ENCODE results near the gene GRK1. TPM values are rescaled to one million over a fixed set of nuclear protein-coding genes. Genes with fewer than 3 reads are reported as not detected.
"Not testable (repeated sequence)": the region's sequence is repeated elsewhere in the genome, so short reads cannot be mapped to it uniquely, and the experiment has no call there.

Gene GRK1
- 0.13 TPM in 1 of 2 replicates, not detected in the other for total RNA-seq (2014; rRNA removed; shearing (Covaris generic))

DNA sequence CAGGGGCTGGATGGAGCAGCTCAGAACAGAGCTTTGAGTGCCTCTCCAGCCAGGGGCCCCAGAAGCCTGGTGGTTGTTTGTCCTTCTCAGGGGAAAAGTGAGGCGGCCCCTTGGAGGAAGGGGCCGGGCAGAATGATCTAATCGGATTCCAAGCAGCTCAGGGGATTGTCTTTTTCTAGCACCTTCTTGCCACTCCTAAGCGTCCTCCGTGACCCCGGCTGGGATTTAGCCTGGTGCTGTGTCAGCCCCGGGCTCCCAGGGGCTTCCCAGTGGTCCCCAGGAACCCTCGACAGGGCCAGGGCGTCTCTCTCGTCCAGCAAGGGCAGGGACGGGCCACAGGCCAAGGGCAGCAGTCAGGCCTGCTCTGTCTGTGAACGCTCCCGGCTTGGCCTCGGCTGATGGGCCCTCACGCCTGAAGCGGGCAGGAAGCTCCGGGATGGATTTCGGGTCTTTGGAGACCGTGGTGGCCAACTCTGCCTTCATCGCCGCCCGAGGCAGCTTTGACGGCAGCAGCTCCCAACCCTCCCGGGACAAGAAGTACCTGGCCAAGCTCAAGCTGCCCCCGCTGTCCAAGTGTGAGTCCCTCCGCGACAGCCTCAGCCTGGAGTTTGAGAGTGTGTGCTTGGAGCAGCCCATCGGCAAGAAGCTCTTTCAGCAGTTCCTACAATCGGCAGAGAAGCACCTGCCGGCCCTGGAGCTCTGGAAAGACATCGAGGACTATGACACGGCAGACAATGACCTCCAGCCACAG, at the start of gene GRK1:
Gene GRK1 (plus strand): TSS at position 269 of the 751 bp plus-strand sequence. CDS start 168 bp downstream, at position 437.
- no peak for DNase-seq (ENCODE audit: low spot score)

DNA sequence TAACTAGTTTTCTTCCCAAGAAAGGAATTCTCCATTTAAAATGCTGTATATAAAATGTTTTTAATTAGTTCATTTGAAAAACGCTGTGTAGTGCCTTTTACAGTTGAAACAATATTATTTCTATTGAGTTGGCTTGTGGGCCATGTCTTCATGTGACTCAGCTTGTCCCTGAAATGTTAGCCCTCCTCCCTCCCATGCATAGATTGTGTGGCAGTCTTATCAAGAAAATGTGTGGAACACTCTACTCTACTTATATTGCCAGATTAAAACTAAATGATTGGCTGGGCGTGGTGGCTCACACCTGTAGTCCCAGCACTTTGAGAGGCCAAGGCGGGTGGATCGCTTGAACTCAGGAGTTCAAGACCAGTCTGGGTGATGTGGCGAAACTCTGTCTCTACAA, 49.1 kb upstream of the GRK1 start:
- no peak for DNase-seq (ENCODE audit: low spot score)

DNA sequence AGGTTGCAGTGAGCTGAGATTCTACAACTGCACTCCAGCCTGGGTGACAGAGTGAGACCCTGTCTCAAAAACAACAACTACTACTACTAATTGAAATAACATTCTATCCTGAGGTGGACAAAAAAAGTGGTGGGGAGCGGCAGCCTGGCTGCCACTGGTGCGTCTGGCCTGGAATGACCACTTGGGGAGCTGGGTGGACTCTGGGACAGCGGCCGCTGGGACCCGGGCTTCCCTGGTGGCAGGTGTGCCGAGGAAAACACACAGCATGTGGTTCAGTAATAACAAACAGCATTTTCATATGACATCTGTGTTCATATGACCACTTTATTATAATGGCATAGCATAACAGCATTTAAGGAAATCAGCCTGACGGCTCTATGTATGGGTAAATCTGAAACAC, 48.6 kb upstream of the GRK1 start:
- DNase-seq (ENCODE audit: low spot score) = no peak

DNA sequence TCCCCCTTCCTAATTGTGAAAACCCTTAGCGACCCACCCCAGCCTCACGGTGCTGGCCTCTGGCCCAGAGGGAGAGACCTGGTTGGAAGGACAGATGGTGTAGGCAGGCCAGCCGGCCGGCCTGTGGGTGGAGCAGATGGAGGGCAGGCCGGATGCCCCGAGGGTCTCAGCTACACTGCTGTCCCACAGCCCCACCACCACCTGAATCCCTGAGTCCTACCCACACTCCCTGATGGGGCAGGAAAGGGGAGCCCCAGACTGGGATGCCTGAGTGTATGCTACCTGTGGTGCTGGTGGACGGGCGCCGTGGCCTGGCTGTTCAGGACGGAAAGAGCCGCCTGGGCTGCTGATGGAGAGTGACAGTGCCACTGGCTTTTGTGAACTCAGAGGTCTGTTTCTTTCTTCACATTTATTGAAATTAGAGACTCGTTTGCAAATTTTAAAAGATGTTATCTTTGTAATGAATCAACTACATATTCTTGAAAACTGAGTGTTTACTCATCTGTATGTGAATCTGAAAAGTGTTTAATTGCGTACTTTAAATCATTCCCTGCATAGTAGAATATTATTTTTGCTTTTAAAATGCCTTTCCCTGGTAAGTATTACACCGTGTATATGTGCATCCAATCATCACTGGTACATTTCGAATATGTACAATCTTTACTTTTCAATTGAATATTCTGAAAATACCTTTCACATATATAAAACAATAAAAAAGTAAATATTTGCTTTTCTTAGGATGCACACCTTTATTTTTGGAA, 46.8 kb upstream of the GRK1 start:
- no peak for DNase-seq (ENCODE audit: low spot score)

DNA sequence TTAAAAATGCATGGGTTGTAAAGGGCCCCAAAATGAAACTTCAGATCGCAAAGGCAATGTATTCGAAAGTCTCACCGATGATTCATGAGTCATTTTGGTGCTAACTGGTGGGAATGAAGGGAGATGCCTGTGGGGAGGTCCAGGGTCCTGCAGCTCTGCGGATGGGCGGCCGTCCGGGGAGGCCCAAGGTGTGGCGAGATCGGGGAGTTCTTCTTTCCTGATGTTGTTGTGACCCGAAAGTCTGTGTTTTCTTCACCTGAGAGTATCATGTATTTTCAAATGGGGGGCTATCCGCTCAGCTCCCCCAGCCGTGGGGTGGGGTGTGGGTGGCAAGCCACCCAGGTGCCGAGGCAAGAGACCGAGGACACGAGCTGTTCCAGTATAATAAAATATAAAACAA, 46.0 kb upstream of the GRK1 start:
- DNase-seq (ENCODE audit: low spot score) = no peak

DNA sequence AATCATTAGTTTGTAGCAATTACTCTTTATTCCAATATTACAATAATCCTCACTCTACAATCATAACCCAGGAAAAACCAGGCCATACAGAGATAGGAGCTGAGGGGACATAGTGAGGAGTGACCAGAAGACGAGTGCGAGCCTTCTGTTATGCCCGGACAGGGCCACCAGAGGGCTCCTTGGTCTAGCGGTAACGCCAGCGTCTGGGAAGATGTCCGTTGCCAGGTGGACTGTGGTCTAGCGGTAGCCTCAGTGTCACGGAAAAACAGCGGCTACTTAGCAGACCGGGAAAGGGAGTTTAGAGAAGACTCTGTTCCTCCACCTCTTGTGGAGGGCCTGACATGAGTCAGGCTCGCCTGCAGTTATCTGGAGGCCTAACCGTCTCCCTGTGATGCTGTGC, 45.5 kb upstream of the GRK1 start:
- not testable (repeated sequence) for DNase-seq (ENCODE audit: low spot score)

DNA sequence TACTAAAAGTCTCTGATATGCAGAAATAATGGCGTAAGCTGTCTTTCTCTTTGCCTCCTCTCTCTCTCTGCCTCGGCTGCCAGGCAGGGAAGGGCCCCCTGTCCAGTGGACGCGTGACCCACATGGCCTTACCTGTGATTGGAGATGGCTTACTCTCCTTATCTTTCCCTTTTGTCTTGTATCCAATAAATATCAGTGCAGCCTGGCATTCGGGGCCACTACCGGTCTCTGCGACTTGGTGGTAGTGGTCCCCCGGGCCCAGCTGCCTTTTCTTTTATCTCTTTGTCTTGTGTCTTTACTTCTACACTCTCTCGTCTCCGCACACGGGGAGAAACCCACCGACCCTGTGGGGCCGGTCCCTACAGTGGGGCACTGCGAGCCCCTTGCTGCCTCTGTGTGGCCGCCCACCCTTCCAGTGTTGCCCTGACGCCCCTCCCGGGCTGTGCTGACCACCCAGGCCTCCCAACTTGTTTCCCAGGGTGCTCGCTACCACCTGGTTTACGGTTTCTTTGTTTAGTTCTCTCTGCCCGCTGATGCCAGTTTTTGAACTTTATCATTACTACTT, 45.0 kb upstream of the GRK1 start:
- not testable (repeated sequence) for DNase-seq (ENCODE audit: low spot score)

DNA sequence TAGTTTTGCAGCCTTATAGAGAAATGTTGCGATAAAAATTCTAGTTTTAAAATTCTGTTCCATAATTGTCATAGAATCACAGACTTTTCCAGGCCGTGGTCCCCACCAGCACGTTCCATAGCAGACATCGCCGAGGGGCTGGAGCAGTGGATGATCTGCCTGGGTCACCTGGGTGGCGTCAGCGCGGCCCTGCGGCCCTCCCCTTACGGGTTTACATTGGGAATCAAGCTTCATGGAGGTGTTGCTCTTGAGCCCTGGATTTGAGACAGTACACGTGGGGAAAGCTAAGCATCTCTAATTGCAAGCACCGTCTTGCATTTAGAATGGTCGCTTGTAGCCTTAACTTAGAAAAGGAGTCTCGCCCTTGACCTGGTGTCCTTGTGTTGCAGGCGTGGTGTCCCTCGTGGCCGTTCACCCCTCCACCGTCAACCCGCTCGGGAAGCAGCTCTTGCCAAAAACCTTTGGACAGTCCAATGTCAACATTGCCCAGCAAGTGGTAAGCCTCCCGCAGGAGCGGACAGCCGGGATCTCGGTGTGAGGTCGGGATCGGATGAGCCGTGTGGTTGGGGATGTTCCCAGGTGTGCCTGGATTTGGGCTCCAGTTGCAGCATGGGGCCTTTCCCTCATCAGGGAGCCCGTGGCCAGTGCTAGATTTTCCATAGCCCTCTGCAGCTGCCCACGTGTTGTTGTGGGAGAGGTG, 44.1 kb upstream of the GRK1 start:
- DNase-seq (ENCODE audit: low spot score) = no peak

DNA sequence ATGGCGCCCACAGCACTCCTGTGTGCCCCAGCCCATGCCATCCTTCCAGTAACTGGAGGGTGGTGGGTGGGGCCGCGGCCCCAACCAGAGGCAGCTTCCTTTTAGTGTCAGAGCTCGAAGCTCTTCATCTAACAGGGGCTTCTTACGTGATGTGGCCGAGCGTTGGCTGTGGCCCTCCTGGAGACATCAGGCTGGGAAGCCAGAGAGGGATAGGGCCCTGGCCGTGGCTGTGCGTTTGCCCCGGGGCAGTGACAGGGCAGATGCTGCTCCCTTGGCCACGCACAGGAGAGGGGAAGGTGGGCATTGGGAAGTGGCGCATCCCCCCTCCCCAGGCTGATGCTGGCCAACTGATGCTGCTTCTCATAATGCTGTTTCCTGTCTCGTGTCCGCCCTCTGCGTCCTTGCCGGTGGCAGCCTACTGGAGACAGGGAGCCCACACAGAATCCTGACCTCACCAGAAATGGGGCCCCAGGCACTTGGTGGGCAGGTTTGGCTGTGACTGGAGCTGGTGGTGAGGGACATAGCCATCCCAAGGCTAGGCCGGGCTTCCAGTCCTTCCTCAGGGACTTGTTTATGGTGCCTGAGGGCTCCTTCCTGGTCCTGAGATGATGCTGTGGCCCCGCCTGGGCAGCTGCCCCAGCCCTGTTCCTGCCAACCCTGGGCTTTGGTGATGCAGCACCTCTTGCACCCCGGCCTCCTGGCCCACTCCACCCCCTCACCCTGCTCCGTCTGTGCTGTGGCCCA, 43.4 kb upstream of the GRK1 start:
- no peak for DNase-seq (ENCODE audit: low spot score)

DNA sequence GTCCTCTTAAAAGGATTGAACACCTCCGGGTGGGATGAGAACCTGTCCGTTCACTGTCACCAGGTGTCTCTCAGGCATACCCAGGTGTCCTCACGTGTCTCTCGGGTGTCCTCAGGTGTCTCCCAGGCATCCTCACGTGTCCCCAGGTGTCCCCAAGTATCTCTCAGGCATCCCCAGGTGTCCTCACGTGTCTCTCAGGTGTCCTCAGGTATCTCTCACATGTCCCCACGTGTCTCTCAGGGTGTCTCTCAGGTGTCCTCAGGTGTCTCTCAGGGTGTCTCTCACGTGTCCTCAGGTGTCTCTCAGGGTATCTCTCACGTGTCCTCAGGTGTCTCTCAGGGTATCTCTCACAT, 42.8 kb upstream of the GRK1 start:
- DNase-seq (ENCODE audit: low spot score) = no peak

DNA sequence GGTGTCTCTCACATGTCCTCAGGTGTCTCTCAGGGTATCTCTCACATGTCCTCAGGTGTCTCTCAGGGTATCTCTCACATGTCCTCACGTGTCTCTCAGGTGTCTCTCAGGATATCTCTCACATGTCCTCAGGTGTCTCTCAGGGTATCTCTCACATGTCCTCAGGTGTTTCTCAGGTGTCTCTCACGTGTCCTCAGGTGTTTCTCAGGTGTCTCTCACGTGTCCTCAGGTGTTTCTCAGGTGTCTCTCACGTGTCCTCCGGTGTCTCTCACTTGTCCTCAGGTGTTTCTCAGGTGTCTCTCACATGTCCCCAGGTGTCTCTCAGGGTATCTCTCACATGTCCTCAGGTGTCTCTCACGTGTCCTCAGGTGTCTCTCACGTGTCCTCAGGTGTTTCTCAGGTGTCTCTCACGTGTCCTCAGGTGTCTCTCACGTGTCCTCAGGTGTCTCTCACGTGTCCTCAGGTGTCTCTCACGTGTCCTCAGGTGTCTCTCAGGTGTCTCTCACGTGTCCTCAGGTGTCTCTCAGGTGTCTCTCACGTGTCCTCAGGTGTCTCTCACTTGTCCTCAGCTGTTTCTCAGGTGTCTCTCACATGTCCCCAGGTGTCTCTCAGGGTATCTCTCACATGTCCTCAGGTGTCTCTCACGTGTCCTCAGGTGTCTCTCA, 42.2 kb upstream of the GRK1 start:
- DNase-seq (ENCODE audit: low spot score) = not testable (repeated sequence)

DNA sequence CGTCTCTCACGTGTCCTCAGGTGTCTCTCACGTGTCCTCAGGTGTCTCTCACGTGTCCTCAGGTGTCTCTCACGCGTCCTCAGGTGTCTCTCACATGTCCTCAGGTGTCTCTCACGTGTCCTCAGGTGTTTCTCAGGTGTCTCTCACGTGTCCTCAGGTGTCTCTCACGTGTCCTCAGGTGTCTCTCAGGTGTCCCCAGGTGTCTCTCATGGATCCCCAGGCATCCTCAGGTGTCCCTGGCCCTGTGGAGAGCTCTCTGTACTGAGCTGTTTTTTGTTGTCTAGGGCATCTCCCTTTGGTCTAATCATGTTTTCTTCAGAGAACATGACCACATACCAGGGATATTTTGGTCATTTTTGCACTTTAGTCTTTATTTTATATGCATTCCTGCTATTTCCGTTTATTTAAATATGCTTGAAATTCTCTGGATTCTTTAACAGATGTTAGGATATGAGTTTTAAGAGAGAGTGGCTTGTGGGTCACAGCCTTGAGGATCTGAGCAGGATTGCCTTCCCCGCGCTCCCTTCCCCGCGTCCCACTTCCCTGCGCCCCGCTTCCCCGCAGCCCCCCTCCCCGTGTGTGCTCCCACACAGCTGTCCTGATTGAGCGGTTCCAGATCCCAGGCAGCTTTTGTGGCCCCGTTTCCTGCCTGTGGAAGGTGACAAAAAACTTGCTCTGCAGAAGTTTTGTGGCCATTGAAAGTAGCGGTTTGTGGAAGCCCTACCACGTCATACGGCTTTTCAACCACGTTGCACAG, 40.9 kb upstream of the GRK1 start:
- no peak for DNase-seq (ENCODE audit: low spot score)

DNA sequence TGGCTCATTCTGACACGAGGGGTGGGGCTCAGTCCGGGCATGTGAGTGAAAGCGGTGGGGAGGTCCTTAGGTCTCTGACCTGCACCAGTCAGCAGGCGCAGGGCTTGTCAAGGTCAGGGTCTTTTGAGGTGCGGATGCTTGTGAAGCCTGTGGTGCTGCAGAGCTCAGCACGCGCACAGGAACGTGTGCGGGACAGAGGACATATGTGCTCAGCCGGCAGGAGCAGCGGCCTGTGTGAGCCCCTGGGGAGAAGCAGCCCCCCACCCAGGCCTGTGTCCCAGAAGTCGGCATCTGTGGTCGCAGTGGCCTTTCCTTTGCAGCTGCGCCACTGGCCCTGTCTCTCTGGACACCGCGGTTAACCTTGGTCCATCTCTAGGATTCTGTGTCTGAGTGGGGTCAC, 39.9 kb upstream of the GRK1 start:
- no peak for DNase-seq (ENCODE audit: low spot score)

DNA sequence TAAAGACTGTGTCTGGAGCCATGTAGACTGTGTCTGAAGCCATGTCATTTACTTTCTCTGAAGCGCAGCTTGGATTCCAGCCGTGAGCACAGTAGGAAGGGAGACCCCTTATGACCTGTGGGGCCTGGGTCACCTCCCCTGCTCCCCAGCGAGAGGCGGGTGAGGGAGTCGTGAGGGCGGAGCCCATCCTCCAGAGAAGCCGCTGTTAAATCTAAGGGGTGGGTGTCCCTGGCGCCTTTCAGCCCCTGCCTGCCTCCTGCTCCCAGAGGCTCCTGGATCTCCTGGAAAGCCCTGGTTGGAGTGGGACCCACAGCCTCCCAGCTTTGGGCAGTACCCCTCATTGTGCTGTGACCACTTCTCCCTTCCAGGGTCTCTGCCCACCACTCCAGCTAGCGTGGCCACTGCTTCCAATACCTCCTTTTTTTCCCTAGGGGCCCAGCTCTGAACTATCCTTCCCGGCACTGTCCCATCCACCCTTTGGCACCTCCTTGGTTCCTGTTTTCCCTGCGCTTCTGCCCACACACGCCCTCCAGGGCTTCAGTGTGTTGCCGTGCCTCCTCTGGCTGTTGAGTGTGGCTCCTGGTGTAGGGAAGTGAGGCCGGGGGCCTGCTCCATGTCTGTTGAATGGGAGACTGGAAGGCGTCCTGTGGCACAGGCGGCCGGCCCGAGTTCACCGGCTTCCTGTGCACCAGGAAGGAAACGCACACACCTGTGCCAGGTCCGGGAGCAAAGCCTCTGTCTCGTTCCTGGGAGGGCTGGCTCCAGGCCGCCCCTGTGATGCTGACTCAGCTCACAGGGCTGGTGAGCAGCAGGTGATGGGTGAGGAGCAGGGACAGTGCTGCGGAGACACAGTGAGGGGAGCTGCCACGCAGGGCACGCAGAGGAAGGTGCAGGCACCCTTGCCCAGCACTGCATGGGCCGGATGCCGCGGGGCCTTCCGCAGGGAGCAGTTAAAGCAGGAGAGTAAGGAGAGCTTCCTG, 38.4 kb upstream of the GRK1 start:
- no peak for DNase-seq (ENCODE audit: low spot score)

DNA sequence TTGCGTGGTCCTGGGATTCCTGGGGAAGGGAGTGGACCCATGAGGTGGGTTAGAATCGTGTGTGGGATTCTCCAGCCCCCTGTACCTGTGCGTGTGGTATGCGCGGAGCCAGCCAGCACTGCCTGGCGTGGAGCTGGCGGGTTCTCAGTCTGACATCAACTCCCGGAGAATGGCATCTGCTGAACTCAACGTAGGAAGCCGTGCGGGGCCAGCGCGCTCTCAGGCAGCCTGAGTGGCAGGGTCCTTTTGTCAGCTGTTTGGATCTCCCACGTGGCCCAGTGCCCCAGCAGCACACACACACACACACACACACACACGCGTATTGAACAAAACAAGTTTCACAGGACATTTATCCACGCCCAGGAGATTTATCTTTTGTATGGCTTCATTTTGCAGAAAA, 37.2 kb upstream of the GRK1 start:
- no peak for DNase-seq (ENCODE audit: low spot score)

DNA sequence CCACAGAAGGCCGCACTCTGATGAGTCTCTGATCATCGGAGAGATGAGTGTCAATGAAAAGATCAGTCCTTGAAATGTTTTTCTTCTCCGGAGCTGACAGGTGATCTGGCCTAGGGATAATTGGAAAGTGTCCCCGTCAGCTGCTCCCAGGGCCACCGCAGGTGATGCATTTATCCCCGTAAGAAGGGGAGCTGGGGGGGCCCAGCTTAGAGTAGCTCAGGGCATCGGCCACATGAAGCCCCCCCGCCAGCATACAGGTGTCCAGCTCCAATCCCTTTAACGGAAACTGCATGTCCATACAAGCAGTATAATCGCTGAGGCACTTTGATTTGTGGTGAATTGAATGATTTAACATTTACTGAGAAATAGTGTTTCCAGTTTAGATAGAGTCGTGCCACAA, 36.7 kb upstream of the GRK1 start:
- DNase-seq (ENCODE audit: low spot score) = no peak

DNA sequence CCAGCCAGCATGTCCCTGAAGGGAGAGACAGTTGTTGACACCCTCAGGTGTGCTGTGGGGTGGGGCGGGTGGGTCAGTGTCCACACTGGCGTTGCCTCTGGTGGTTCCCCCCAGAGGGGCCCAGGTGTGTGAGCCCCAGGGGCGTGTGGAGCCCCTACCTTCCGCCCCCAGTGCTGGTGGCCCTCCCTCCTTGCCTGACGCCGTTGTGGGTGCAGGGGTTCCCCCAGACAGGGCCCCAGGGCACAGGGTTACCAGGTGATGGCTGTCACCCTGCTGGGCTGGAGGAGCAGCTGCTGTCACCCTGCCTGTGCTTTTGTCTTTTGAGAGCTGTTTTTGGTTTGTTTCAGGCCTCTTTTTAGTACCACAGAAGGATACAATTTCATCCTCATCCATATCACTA, 36.2 kb upstream of the GRK1 start:
- no peak for DNase-seq (ENCODE audit: low spot score)

DNA sequence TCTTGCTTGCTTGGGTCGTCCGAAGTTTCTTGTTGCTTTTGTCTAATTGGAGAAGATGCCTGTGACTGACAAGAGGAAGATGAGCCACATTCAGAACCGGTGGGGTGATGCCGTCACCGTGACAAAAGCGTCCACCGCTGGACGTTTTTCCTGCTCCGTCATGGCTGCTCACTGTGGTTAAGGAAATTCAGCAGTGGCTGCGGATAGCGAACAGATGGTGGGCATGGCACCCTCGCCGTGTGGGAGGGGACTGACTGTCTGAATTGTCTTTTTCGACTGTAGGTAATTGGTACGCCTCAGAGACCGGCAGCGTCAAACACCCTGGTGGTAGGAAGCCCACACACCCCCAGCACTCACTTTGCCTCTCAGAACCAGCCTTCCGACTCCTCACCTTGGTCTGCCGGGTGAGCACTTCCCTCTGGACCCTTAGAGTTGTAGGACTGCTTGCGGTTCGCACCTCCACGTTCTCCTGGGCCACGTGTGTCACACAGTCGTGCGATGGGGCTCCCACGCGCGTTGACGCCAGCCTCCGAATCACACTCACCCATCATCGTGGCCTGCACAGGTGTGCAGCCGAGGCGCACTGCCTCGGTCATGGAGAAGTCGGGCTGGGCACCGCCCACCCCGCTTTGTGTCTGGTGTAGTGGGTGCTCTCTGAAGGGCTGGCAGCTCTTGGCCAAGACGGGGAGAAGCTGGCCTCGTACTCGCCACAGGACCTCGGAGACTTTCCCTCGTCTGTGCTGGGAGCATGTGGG, 35.5 kb upstream of the GRK1 start:
- DNase-seq (ENCODE audit: low spot score) = no peak
